Gastrocnemius medialis (tissue), 4 donors: ENCODE measurements around the gene OR2T8. TPM values are rescaled to one million over a fixed set of nuclear protein-coding genes. Genes with fewer than 3 reads are reported as not detected.

Experiments
- ATAC-seq, 2 donors: fragments of 150-250 bp; one replicate each; pipeline ENCODE4 v1.9.1; 2016
- DNase-seq, 2 donors: peaks; one replicate each; pipeline ENCODE4 v3.0.0-alpha.2; 2019
- H3K27ac ChIP-seq, 4 donors: fragments of 200-600 bp; sonication (generic); 1 replicate in 1 of 4; 2 replicates in 3 of 4; pipeline ENCODE4 v1.5.1; 2016 to 2018; ENCODE audit warnings: mild to moderate bottlenecking in 2 of 4, moderate library complexity in 1 of 4
- H3K27me3 ChIP-seq, 3 donors: fragments of 200-600 bp; sonication (generic) in 2 of 3; 1 replicate in 1 of 3; 2 replicates in 2 of 3; pipeline versions ENCODE4 v1.5.1 to v1.6.0; 2016 to 2019; ENCODE audit warnings: mild to moderate bottlenecking in 1 of 3, moderate library complexity in 1 of 3
- H3K36me3 ChIP-seq, 2 donors: fragments of 200-600 bp; sonication (generic) in 1 of 2; one replicate each; pipeline ENCODE4 v1.5.1; 2017 to 2018
- H3K4me1 ChIP-seq, 2 donors: fragments of 200-600 bp; sonication (generic) in 1 of 2; one replicate each; pipeline ENCODE4 v1.5.1; 2016 to 2017; ENCODE audit warnings: mild to moderate bottlenecking in 2 of 2
- H3K4me3 ChIP-seq, 4 donors: fragments of 200-600 bp; sonication (generic) in 3 of 4; 1 replicate in 1 of 4; 2 replicates in 3 of 4; pipeline ENCODE4 v1.5.1; 2016 to 2019; ENCODE audit warnings: mild to moderate bottlenecking in 2 of 4
- H3K9me3 ChIP-seq, 3 donors: fragments of 200-600 bp; sonication (generic) in 2 of 3; 1 replicate in 1 of 3; 2 replicates in 2 of 3; pipeline ENCODE4 v1.5.1; 2016 to 2019
- CTCF ChIP-seq, 5 experiments: fragments of 450-650 bp in 3 of 5; fragments of 200-600 bp in 2 of 5; sonication (generic) in 2 of 5; IDR thresholded peaks in 4 of 5; conservative IDR thresholded peaks in 1 of 5; 1 replicate in 4 of 5; 2 replicates in 1 of 5; pipeline ENCODE4 v1.5.1; 2016 to 2019; ENCODE audit warnings: antibody characterized with exemption in 5 of 5, mild to moderate bottlenecking in 3 of 5, moderate library complexity in 3 of 5
- POLR2A ChIP-seq, 2 donors: fragments of 450-650 bp; IDR thresholded peaks; one replicate each; pipeline ENCODE4 v1.6.1; 2017; ENCODE audit warnings: antibody characterized with exemption in 2 of 2, mild to moderate bottlenecking in 2 of 2, moderate library complexity in 2 of 2
- in situ Hi-C, 4 donors: fragments of 200-750 bp; cut with MboI; loops; one replicate each; pipeline versions ENCODE4 v1.15.0 to v1.8.0; 2017; ENCODE audit warnings: low sequenced_read_pairs in 4 of 4
- intact Hi-C: fragments of 100-400 bp; cut with DNase I; formaldehyde crosslinking; loops from one replicate; pipeline ENCODE4 v1.15.1; 2023; ENCODE audit warnings: low total_unique reads
- total RNA-seq, 4 donors: library from RNA; depleted of rRNA; stranded (reverse); fragments of >200 nt; gene quantifications; one replicate each; pipeline versions ENCODE4 v1.1.0 to v1.2.3, GENCODE V29; 2016

OR2T8 gene
- total RNA-seq, 4 donors from 2014 or later, result not detected

- DNase-seq (no peak), ATAC-seq (no peak)
- H3K27ac ChIP-seq, result no peak overlapping the region
- no peaks in the 10 kb centered on the region for H3K36me3 ChIP-seq
- no peaks in the 10 kb centered on the region for H3K9me3 ChIP-seq
- TF ChIP-seq POLR2A (IDR thresholded peaks at IDR 0.05) (no peak), CTCF (IDR thresholded peaks at IDR 0.05 in 4 of 5, conservative IDR thresholded peaks at IDR 0.05 in 1 of 5) (no peak)
- H3K4me3 ChIP-seq, result no peak overlapping the region
- intact Hi-C loops (no loop called here), in situ Hi-C loops (no loop called here)
- no peaks in the 10 kb centered on the region for H3K4me1 ChIP-seq
- no peaks in the 10 kb centered on the region for H3K27me3 ChIP-seq
Measured at GRCh38 chr1:247942624-247943023, 22.6 kb downstream of the OR2T8 start.

- H3K9me3 ChIP-seq, result no peaks in the 10 kb centered on the region
- intact Hi-C loops, result no loop called here
- no peak within 1 kb of the TSS for H3K27ac ChIP-seq
- H3K4me3 ChIP-seq, result no peak within 1 kb of the TSS
- ATAC-seq (no peak), DNase-seq (no peak)
- H3K27me3 ChIP-seq, result no peaks in the 10 kb centered on the region
- no peaks in the 10 kb centered on the region for H3K4me1 ChIP-seq
- no peak for TF ChIP-seq POLR2A (IDR thresholded peaks at IDR 0.05)
- no peak for TF ChIP-seq CTCF (IDR thresholded peaks at IDR 0.05 in 4 of 5, conservative IDR thresholded peaks at IDR 0.05 in 1 of 5)
- in situ Hi-C loops, result no loop called here
- no peaks in the 10 kb centered on the region for H3K36me3 ChIP-seq
Measured at GRCh38 chr1:247948558-247948957, 28.5 kb downstream of the OR2T8 start, which contains the start of gene OR2L8. Gene OR2L8, plus strand, starts transcription at chr1:247948858. Its CDS starts 0 bp downstream, at chr1:247948858.

GRCh38 chr1:247953408-247953807 is 33.4 kb downstream of the OR2T8 start:
- in situ Hi-C loops (no loop called here), intact Hi-C loops (no loop called here)
- H3K4me1 ChIP-seq, result no peaks in the 10 kb centered on the region
- DNase-seq (no peak), ATAC-seq (no peak)
- no peaks in the 10 kb centered on the region for H3K9me3 ChIP-seq
- TF ChIP-seq CTCF (IDR thresholded peaks at IDR 0.05 in 4 of 5, conservative IDR thresholded peaks at IDR 0.05 in 1 of 5) (no peak), POLR2A (IDR thresholded peaks at IDR 0.05) (no peak)
- H3K36me3 ChIP-seq, result no peaks in the 10 kb centered on the region
- H3K27me3 ChIP-seq, result no peaks in the 10 kb centered on the region
- H3K4me3 ChIP-seq, result no peak overlapping the region
- no peak overlapping the region for H3K27ac ChIP-seq

- H3K4me1 ChIP-seq, result no peaks in the 10 kb centered on the region
- no peak for TF ChIP-seq POLR2A (IDR thresholded peaks at IDR 0.05)
- no peak for TF ChIP-seq CTCF (IDR thresholded peaks at IDR 0.05 in 4 of 5, conservative IDR thresholded peaks at IDR 0.05 in 1 of 5)
- no peak overlapping the region for H3K4me3 ChIP-seq
- ATAC-seq, result no peak
- no peaks in the 10 kb centered on the region for H3K9me3 ChIP-seq
- DNase-seq, result no peak
- H3K36me3 ChIP-seq, result no peaks in the 10 kb centered on the region
- in situ Hi-C loops (no loop called here), intact Hi-C loops (no loop called here)
- no peaks in the 10 kb centered on the region for H3K27me3 ChIP-seq
- no peak overlapping the region for H3K27ac ChIP-seq
Measured at GRCh38 chr1:247961791-247962190, 41.7 kb downstream of the OR2T8 start.

GRCh38 chr1:247962911-247963588 is 43.0 kb downstream of the OR2T8 start:
- intact Hi-C loops, result no loop called here
- in situ Hi-C loops, result no loop called here

More at GRCh38 chr1:247962911-247963588, 43.0 kb downstream of the OR2T8 start:
- Histone ChIP-seq H3K27me3 (no peaks in the 10 kb centered on the region), H3K9me3 (no peaks in the 10 kb centered on the region), H3K4me1 (no peaks in the 10 kb centered on the region), H3K36me3 (no peaks in the 10 kb centered on the region), H3K4me3 (no peak overlapping the region), H3K27ac (no peak overlapping the region)
- no peak for TF ChIP-seq CTCF (IDR thresholded peaks at IDR 0.05 in 4 of 5, conservative IDR thresholded peaks at IDR 0.05 in 1 of 5)
- TF ChIP-seq POLR2A (IDR thresholded peaks at IDR 0.05), result no peak
- ATAC-seq, result no peak
- DNase-seq, result no peak
